Measurements from ENCODE around the gene GNB5. TPM values are rescaled to one million over a fixed set of nuclear protein-coding genes. Genes with fewer than 3 reads are reported as not detected.
A peak's percentile ranks its signal among the peaks of the same experiment; 100 is the strongest.

Gene GNB5
- total RNA-seq, 1 donor from 2014 or later = 12.7 TPM

DNA sequence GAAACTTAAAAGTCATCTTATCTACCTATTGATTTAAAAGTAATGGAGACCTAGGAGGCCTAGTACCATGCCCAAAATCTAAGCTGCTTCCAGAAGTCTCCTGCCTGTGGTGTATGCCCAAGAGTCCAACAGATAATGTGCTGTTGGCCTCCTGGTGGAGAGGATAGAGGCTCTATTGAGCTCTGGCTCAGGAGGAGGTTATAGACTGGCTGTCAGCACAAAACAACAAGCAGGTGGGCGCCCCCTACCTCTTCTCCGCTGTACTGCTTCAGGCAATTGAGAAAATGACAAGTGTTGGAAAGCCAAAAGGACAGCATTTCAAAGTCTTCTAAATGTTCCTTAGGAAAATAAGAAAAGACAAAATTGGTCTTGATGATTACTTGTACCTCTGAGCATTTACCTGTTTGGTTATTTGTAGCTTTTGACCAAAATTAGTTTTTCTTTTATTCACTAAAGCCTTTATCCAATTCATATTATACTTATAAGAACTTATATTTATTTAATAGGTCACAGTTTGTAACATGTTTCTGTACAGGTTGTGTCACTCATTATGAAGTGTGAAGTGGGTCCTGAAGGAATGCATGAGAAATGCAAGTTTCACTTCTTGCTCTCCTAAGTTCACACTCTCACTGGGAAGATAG, 17.2 kb upstream of the GNB5 start:
- ATAC-seq (peak; percentile 88), DNase-seq (ENCODE audit: low spot score) (peak; percentile 57)

DNA sequence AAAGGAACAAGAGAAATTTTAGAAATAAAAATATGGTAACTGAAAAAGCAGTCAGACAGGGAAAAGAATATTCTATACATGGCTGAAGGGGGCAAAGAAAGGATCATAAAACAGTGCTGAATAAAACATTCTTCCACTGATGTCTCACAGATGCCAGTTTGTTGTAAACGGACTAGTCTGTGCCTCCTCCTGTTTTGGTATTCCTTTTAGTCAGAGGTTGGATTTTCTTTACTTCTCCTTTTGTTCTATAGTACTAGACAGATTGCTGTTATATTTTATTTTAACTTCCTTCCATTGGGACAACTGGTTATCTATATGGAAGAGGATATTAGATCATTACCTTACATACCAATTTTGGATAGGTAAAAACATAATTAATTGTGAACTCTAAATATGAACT, 16.0 kb upstream of the GNB5 start:
- ATAC-seq = no peak
- no peak for DNase-seq (ENCODE audit: low spot score)

DNA sequence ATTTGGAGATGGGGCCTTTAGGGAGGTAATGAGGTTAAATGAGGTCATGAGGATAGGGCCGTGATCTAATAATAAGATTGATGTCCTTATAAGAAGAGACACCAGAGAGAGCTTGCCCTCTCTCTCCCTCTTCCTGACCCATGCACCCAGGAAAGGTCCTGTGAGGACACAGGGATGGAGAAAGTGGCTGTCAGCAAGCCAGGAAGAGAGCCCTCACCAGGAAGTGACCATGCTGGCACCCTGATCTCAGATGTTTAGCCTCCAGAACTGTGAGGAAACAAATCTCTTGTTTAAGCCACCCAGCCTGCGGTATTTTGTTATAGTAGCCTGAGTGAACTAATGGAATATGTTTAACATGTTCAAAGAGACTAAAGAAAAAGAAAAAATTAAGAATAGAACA, 15.3 kb upstream of the GNB5 start:
- DNase-seq (ENCODE audit: low spot score) = peak; percentile 69
- ATAC-seq = peak; percentile 92

DNA sequence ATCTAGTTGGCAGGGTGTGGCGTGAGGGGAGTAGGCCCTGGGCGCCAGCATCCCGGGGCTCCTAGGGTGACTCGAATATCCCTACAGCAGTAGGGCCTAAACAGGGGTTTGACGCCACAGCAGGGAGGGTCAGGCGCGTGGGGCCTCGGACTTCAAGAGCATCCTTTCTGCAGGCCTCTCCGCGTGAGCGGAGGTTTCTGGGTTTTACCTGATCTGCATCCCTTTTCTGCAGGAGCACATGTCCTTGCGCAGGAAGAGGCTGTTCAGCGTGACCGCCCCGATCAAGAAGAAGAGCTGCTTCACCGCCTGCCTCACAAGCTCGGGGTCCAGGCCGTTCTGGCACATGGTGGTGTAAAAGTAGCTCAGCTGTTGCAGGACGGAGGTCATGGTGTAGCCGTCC, 13.5 kb upstream of the GNB5 start:
- ATAC-seq = no peak

GRCh38 chr15:52200831-52201365, 9.7 kb upstream of the GNB5 start:
- ATAC-seq (no peak), DNase-seq (ENCODE audit: low spot score) (no peak)

More for the DNA sequence above, 13.5 kb upstream of the GNB5 start:
- no peak for DNase-seq (ENCODE audit: low spot score)

DNA sequence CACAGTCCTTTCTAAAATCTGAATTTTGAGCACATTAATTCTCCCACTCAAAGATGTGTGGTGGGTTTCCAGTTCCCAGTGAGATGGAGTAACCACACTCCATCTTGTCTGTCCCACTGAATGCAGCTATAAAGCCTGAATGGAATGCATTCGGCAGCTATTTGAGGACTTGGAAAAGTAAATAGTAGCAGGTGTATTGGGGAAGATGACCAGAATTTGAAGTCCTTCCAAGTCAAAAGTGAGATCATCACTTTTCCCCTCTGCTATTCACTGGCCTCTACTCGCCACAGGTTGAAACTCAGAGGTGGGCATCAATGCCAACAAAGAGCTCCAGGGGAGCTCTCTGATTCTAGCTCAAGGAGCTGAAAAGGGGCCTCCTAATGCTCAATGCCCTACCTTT, 8.1 kb upstream of the GNB5 start:
- DNase-seq (ENCODE audit: low spot score) (no peak), ATAC-seq (no peak)

DNA sequence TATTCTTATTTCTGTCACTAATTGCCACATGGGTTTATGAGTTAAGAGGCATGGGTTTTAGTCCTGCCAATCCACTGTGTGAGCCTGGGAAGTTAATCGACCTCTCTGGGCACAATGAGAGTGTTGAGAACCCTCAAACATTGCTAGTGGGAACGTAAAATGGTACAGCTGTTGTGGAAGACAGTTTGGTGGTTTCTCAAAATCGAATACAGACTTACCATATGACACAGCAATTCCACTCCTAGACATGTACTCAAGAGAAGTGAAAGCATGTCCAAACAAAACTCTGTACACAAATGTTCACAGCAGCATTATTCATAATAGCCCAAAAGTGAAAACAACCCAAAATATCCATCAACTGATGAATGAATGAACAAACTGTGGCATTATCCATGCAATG, 5.7 kb upstream of the GNB5 start:
- DNase-seq (ENCODE audit: low spot score) (no peak), ATAC-seq (no peak)

GRCh38 chr15:52193791-52194190, 2.6 kb upstream of the GNB5 start:
- ATAC-seq (no peak), DNase-seq (ENCODE audit: low spot score) (no peak)

GRCh38 chr15:52193321-52193720, 2.1 kb upstream of the GNB5 start:
- no peak for DNase-seq (ENCODE audit: low spot score)
- ATAC-seq = no peak

DNA sequence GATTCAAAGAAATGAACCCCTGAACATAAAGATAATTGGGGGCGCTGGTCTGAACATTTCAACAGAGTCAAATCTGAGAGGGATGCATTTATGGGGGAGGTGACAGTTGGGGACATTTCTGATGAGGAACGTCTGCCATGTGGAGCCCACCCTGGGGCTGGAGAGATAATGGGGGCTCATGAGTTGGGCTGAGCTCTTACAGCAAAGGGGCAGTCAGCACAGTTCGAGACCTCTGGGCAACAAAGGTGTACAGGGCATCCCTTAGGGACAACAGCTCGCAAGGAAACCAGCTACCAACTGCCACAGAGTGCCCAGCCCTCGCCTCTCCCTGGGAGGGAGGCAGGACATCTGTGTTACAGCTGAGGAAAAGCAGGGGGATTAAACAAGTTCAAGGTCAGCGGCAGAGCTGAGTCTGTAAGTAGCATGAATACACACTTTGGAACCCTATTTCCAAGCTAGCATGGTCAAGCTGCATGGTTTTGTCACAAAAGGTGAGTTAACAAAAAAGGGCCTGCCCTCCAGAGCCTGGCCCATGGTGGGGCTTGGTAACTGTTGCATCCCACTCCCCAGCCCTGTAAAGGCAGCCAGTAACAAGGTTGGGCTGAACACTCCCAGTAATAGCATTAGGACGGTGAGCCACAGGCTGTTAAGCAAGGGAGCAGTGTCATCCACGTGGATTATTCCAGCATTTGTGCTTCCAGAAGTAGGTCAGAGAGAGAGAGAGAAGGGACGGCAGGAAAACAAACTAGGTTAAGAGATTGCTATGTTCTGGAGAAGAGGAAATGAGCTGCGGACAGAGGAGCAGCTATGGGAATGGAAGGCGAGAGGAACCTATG, 4.3 kb downstream of the GNB5 start:
- ATAC-seq = peak; percentile 74
- no peak for DNase-seq (ENCODE audit: low spot score)

GRCh38 chr15:52185151-52185561, 6.0 kb downstream of the GNB5 start:
- ATAC-seq = peak; percentile 68
- DNase-seq (ENCODE audit: low spot score) = peak; percentile 61

DNA sequence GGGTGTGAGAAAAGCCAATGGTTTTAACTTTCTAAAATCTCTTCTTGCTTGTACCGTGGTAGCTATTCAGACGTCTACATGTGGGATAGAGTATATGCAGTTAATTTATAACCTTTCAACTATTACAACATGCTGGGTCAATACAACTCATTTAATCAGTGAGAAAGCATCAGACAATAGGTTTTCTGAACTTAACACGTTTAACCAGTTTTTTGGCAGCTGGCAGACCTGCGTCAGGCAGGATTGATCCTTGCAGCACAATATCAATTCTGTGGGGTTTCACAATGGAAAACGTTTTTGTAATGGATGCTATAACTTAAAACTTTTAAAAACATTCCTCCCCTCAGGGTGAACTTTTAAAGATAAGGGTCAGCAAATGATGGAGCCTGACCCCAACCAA, 6.5 kb downstream of the GNB5 start:
- DNase-seq (ENCODE audit: low spot score) (no peak), ATAC-seq (peak; percentile 29)

DNA sequence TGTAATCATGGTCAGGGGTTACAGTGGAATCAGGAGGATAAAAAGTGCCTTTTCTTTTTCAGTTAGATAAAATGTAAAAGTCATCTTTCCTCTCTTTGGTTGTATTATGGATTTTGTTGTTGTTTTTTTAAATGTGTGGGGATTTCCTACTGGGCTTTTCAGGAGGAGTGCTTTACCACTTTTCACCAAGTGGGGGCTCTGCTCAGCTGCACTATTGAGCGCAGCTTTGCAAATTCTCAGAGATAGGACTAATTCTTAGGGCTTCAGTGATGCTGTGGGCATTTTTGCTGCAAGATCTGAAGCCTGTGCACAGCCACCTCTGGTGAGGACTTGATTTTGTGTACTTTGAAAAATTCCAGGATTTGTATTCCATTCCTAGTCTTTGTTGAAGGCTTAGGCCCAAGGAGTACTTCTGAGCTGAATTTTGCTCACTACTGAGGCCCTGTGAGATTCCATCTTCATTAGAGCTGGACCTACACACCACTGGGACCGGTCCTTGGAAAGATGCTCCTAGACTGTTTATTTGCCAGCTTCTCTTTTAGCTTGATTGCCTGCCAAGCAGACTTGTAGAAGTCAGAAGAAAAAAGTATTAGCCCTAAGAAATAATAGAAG, 7.5 kb downstream of the GNB5 start:
- no peak for DNase-seq (ENCODE audit: low spot score)
- ATAC-seq = peak; percentile 27

GRCh38 chr15:52181938-52182780, 9.0 kb downstream of the GNB5 start:
- no peak for ATAC-seq
- DNase-seq (ENCODE audit: low spot score) = no peak

- DNase-seq (ENCODE audit: low spot score) (no peak), ATAC-seq (no peak)
These were observed 10.2 kb downstream of the GNB5 start for GRCh38 chr15:52180851-52181450.

DNA sequence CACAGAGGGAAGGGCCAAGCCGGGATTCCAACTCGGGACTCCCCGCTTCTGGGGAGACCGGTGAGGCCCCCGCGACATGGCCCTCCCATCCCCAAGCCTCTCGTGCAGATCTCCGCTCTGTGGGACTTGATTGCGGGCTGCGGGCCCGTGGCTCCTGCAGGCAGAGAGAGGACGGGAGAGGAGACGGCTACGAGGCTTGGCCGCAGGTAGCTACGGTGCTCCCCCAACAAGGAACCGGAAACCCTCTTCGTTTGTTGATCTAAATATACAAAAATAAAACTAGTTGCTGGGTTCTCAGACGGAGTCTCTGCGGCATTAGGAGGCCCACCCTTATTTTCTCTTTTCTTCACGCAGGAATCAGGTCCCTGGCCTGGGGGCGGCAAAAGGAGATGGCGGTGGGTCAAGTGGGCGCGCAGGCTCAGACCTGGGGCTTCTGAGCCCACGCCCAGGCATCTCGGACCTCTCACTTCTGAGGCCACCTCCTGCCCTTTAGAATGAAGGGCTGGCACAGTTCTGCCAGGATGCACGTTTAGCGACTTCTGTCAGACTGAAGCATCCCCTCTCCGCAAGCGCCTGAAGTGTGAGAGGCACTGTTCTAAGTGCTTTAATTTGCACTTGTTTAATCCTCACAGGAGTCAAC, 10.9 kb downstream of the GNB5 start:
- no peak for DNase-seq (ENCODE audit: low spot score)
- peak; percentile 12 for ATAC-seq

DNA sequence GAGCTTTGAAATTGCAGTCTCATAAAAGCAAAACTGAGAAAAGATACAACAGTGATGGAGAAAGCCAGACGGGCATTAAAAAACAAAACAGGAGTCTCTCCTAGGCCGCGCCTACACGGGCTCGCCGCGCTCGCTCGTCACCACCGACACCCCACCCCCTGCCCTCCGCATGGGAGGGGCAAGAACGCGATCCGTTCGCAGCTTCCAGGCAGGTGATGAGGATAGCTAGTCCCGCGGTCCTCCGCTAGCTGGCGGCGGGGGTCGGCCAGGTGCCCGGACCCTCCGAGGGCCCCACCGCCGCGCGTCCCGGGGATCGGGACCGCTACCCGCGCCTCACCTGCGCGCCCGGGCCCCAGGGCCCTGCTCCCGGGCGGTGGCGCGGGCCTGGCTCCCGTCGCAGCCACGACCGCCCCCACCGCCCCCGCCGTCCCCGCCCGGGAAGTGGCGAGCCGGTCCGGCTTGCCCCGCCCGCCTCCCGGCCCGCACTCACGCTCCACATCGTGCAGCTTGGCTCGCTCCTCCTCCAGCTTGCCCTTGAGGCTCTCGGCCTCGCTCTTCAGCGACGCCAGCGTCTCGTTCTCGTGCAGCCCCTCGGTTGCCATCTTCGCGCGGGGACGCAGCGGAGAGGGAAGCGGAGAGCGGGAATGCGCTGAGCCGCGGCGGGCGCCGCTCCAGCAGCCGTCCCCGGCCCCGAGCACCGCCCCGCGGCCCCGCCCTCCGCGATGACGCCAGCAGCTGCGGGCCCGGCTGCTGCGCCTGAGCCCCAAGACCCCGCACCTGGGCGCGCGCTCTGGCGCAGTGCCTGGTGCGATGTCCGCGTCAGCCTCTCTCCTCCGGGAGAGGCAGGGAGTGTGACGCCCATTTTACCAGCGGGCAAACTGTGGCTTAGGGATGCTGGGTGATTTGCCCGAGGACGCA, 11.7 kb downstream of the GNB5 start:
- ATAC-seq = peak; percentile 85
- peak; percentile 88 for DNase-seq (ENCODE audit: low spot score)

- DNase-seq (ENCODE audit: low spot score) (no peak), ATAC-seq (no peak)
These were observed 12.4 kb downstream of the GNB5 start for GRCh38 chr15:52178765-52179164.

- ATAC-seq (peak; percentile 69), DNase-seq (ENCODE audit: low spot score) (no peak)
These were observed 18.3 kb downstream of the GNB5 start for GRCh38 chr15:52172869-52173268.
